Muscle layer of colon (tissue), 2 donors: ENCODE results near the gene ARMH2.

ENCODE experiments used
- H3K27ac ChIP-seq: one replicate; pipeline ENCODE4 v1.7.0; 2013; ENCODE audit warnings: low read depth, mild to moderate bottlenecking, low read length, moderate library complexity
- H3K27me3 ChIP-seq, 2 donors: one replicate each; pipeline ENCODE4 v1.7.0; 2013; ENCODE audit warnings: low read length in 2 of 2, mild to moderate bottlenecking in 2 of 2; ENCODE audit not compliant: insufficient read depth in 2 of 2, control insufficient read depth in 1 of 2
- H3K36me3 ChIP-seq: one replicate; pipeline ENCODE4 v1.7.0; 2013; ENCODE audit warnings: mild to moderate bottlenecking, low read length; ENCODE audit not compliant: insufficient read depth
- H3K4me1 ChIP-seq: one replicate; pipeline ENCODE4 v1.7.0; 2013; ENCODE audit warnings: mild to moderate bottlenecking, low read length; ENCODE audit not compliant: insufficient read depth
- H3K4me3 ChIP-seq, 2 donors: one replicate each; pipeline ENCODE4 v1.7.0; 2013; ENCODE audit warnings: low read length in 2 of 2, low read depth in 1 of 2, mild to moderate bottlenecking in 1 of 2, moderate library complexity in 1 of 2
- H3K9ac ChIP-seq: one replicate; pipeline ENCODE4 v1.7.0; 2013; ENCODE audit warnings: low read length
- H3K9me3 ChIP-seq: one replicate; pipeline ENCODE4 v1.7.0; 2013; ENCODE audit warnings: mild to moderate bottlenecking, low read length
- donor health status: abdominal sarcoma.
- donor health status: Adenocarcinoma of cecum.

ARMH2 gene

GRCh38 chr6:24831771-24832716, 33.3 kb upstream of the ARMH2 start:
- Histone ChIP-seq H3K36me3 (no peaks in the 10 kb centered on the region), H3K27ac (no peak overlapping the region), H3K4me1 (no peaks in the 10 kb centered on the region), H3K9me3 (no peaks in the 10 kb centered on the region), H3K27me3 (no peaks in the 10 kb centered on the region), H3K9ac (no peak overlapping the region), H3K4me3 (no peak overlapping the region)

DNA sequence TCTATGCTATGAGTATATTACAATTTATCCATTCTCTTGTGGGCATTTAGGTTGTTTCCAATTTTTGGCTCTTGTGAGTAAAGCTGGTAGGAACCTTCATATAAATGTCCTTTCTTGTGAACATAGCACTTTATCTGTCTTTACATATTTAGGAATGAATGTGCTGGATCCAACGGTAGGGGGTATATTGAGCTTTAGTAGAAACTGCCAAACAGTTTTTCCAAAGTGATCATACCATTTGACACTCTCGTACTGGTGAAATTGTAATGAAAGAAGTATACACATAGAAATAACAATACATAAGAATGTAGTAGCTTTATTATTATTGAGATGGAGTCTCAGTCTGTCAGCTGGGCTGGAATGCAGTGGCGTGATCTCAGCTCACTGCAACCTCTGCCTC, 30.9 kb upstream of the ARMH2 start:
- Histone ChIP-seq H3K27ac (no peak overlapping the region), H3K4me1 (no peaks in the 10 kb centered on the region), H3K9ac (no peak overlapping the region), H3K27me3 (no peaks in the 10 kb centered on the region), H3K9me3 (no peaks in the 10 kb centered on the region), H3K36me3 (no peaks in the 10 kb centered on the region), H3K4me3 (no peak overlapping the region)

- Histone ChIP-seq H3K27ac (no peak overlapping the region), H3K4me1 (no peaks in the 10 kb centered on the region), H3K9me3 (no peaks in the 10 kb centered on the region), H3K9ac (no peak overlapping the region), H3K27me3 (no peaks in the 10 kb centered on the region), H3K36me3 (no peaks in the 10 kb centered on the region), H3K4me3 (no peak overlapping the region)
Measured at GRCh38 chr6:24827970-24828369, 29.3 kb upstream of the ARMH2 start.

- H3K27me3 ChIP-seq, result no peaks in the 10 kb centered on the region
- no peak overlapping the region for H3K27ac ChIP-seq
- H3K4me3 ChIP-seq, result no peak overlapping the region
- no peaks in the 10 kb centered on the region for H3K36me3 ChIP-seq
- no peaks in the 10 kb centered on the region for H3K4me1 ChIP-seq
- no peak overlapping the region for H3K9ac ChIP-seq
- H3K9me3 ChIP-seq, result no peaks in the 10 kb centered on the region
Measured at GRCh38 chr6:24827162-24827561, 28.4 kb upstream of the ARMH2 start.

GRCh38 chr6:24825130-24825630, 26.5 kb upstream of the ARMH2 start:
- Histone ChIP-seq H3K27ac (no peak overlapping the region), H3K9ac (no peak overlapping the region), H3K4me3 (no peak overlapping the region)

GRCh38 chr6:24824142-24824938, 25.6 kb upstream of the ARMH2 start:
- Histone ChIP-seq H3K9ac (no peak overlapping the region), H3K4me1 (no peaks in the 10 kb centered on the region), H3K27ac (no peak overlapping the region), H3K9me3 (no peaks in the 10 kb centered on the region), H3K4me3 (no peak overlapping the region), H3K27me3 (no peaks in the 10 kb centered on the region), H3K36me3 (no peaks in the 10 kb centered on the region)

More at GRCh38 chr6:24825130-24825630, 26.5 kb upstream of the ARMH2 start:
- Histone ChIP-seq H3K9me3 (no peaks in the 10 kb centered on the region), H3K36me3 (no peaks in the 10 kb centered on the region), H3K4me1 (no peaks in the 10 kb centered on the region), H3K27me3 (no peaks in the 10 kb centered on the region)

DNA sequence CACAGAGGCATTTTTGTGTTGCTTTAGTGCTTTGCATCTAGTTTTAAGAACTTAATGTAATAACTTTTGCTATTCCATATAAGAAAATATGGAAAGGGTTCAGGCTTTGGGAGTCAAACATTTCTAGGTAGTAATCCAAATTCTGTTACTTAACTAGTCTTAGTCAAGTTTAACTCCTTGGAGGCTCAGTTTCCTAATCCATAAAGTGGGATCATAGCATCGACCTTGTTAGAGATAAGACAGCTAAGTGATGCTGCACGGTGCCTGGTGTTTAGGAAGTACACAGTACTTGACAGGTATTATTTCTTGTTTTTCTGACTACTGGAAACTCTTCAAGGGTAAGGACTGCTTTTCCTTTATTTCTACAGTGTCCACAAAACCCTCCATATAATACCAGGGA, 24.5 kb upstream of the ARMH2 start:
- H3K27me3 ChIP-seq, result no peaks in the 10 kb centered on the region

GRCh38 chr6:24822696-24823095, 24.0 kb upstream of the ARMH2 start:
- Histone ChIP-seq H3K27ac (no peak overlapping the region), H3K27me3 (no peaks in the 10 kb centered on the region), H3K36me3 (no peaks in the 10 kb centered on the region), H3K4me3 (no peak overlapping the region), H3K4me1 (no peaks in the 10 kb centered on the region), H3K9me3 (no peaks in the 10 kb centered on the region), H3K9ac (no peak overlapping the region)

More for the DNA sequence above, 24.5 kb upstream of the ARMH2 start:
- no peak overlapping the region for H3K4me3 ChIP-seq
- H3K4me1 ChIP-seq, result no peaks in the 10 kb centered on the region
- H3K9ac ChIP-seq, result no peak overlapping the region
- no peaks in the 10 kb centered on the region for H3K36me3 ChIP-seq
- no peak overlapping the region for H3K27ac ChIP-seq
- no peaks in the 10 kb centered on the region for H3K9me3 ChIP-seq

DNA sequence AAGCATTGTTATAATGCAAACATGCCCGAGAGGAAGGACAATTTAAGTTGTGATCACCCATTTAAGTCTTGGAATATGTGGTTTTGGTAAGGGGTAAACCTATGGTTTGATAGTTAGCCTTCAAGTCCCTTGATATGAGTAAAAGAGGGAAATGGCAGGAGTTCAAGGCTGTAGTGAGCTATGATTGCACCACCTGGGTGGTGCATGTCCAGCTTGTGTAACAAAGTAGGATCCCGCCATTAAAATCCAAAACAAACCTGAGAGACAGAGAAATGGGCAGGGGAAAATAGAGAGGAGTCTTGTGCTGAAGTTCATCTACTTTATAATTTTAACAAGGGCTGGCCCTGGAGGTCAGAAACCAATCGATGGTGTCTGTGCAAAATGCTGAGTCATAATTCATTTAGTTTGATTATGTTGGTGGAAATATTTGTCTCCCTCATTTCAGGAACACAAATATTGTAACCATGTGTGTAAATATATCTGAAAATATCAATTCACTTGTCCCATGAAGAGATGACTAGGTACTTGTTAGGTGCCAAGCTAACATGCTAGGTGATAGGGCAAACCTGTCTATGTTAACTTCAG, 23.2 kb upstream of the ARMH2 start:
- Histone ChIP-seq H3K9me3 (no peaks in the 10 kb centered on the region), H3K9ac (no peak overlapping the region), H3K4me3 (no peak overlapping the region), H3K36me3 (no peaks in the 10 kb centered on the region), H3K27ac (no peak overlapping the region), H3K27me3 (no peaks in the 10 kb centered on the region), H3K4me1 (no peaks in the 10 kb centered on the region)

- Histone ChIP-seq H3K36me3 (no peaks in the 10 kb centered on the region), H3K27ac (no peak overlapping the region), H3K27me3 (no peaks in the 10 kb centered on the region), H3K9me3 (no peaks in the 10 kb centered on the region), H3K4me3 (no peak overlapping the region), H3K9ac (no peak overlapping the region), H3K4me1 (no peaks in the 10 kb centered on the region)
Measured at GRCh38 chr6:24818346-24818745, 19.6 kb upstream of the ARMH2 start.

GRCh38 chr6:24809728-24810127, 11.0 kb upstream of the ARMH2 start:
- Histone ChIP-seq H3K4me1 (no peaks in the 10 kb centered on the region), H3K9me3 (no peaks in the 10 kb centered on the region), H3K4me3 (no peak overlapping the region), H3K27ac (no peak overlapping the region), H3K36me3 (no peaks in the 10 kb centered on the region), H3K9ac (no peak overlapping the region), H3K27me3 (no peaks in the 10 kb centered on the region)
